ENCODE data around the gene SIPA1L3.

DNA sequence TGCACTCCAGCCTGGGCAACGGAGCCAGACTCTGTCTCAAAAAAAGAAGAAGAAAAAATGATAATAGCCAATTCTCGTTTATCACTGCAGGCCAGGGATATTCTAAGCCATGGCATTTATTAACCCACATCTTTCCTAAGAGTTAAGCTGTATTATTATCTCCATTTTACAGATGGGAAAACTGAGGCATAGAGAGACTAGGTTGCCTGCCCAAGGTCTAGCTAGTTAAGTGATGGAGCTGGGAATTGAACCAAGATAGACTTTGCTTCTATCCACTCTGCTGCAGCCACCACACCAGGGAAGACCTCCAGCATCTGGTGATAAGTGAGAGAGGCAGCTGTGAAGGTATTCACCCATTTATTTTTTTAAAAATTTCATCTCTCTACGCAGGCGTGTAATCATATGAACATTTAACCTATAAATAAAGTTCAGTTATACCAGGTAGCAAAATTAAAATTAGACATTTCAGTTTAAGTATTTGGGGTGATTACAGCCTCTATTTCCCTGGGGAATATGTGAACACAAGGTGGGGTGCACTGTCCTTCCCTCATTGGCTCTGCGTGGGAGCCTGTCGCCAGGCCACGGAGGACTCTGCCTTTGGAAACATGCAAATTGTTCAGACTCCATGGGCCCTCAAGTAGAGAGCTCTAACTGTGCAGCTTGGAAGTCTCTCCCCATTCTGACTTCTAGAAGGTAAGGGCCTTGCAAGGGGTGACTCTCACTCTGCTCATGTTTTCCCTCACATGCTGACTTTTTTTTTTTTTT lies 157.8 kb downstream of the SIPA1L3 start:
- TF ChIP-seq EP300 (conservative IDR thresholded peaks at IDR 0.05; ENCODE audit: poor library complexity, severe bottlenecking), result no peak
- TF ChIP-seq EZH2 (IDR thresholded peaks at IDR 0.05; ENCODE audit: borderline replicate concordance, insufficient read depth, low read length, poor library complexity, severe bottlenecking), result no peak
- TF ChIP-seq, protein P1, sequence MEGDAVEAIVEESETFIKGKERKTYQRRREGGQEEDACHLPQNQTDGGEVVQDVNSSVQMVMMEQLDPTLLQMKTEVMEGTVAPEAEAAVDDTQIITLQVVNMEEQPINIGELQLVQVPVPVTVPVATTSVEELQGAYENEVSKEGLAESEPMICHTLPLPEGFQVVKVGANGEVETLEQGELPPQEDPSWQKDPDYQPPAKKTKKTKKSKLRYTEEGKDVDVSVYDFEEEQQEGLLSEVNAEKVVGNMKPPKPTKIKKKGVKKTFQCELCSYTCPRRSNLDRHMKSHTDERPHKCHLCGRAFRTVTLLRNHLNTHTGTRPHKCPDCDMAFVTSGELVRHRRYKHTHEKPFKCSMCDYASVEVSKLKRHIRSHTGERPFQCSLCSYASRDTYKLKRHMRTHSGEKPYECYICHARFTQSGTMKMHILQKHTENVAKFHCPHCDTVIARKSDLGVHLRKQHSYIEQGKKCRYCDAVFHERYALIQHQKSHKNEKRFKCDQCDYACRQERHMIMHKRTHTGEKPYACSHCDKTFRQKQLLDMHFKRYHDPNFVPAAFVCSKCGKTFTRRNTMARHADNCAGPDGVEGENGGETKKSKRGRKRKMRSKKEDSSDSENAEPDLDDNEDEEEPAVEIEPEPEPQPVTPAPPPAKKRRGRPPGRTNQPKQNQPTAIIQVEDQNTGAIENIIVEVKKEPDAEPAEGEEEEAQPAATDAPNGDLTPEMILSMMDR (IDR thresholded peaks at IDR 0.05; ENCODE audit: poor library complexity, severe bottlenecking), result no peak
- TF ChIP-seq, protein P2, sequence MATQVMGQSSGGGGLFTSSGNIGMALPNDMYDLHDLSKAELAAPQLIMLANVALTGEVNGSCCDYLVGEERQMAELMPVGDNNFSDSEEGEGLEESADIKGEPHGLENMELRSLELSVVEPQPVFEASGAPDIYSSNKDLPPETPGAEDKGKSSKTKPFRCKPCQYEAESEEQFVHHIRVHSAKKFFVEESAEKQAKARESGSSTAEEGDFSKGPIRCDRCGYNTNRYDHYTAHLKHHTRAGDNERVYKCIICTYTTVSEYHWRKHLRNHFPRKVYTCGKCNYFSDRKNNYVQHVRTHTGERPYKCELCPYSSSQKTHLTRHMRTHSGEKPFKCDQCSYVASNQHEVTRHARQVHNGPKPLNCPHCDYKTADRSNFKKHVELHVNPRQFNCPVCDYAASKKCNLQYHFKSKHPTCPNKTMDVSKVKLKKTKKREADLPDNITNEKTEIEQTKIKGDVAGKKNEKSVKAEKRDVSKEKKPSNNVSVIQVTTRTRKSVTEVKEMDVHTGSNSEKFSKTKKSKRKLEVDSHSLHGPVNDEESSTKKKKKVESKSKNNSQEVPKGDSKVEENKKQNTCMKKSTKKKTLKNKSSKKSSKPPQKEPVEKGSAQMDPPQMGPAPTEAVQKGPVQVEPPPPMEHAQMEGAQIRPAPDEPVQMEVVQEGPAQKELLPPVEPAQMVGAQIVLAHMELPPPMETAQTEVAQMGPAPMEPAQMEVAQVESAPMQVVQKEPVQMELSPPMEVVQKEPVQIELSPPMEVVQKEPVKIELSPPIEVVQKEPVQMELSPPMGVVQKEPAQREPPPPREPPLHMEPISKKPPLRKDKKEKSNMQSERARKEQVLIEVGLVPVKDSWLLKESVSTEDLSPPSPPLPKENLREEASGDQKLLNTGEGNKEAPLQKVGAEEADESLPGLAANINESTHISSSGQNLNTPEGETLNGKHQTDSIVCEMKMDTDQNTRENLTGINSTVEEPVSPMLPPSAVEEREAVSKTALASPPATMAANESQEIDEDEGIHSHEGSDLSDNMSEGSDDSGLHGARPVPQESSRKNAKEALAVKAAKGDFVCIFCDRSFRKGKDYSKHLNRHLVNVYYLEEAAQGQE (IDR thresholded peaks at IDR 0.05; ENCODE audit: borderline replicate concordance), result no peak
- TF ChIP-seq MXI1 (conservative IDR thresholded peaks at IDR 0.05; ENCODE audit: poor library complexity, severe bottlenecking), result no peak
- no peak for TF ChIP-seq SMC3 (conservative IDR thresholded peaks at IDR 0.05; ENCODE audit: poor library complexity)

All from neural cell (in vitro differentiated cells).